H9 (cell line): ENCODE measurements around the gene DGKD. TPM values are rescaled to one million over a fixed set of nuclear protein-coding genes. Genes with fewer than 3 reads are reported as not detected.
"Not testable (repeated sequence)": the region's sequence is repeated elsewhere in the genome, so short reads cannot be mapped to it uniquely, and the experiment has no call there.

Experiments used
- DNase-seq: peaks from one replicate; pipeline ENCODE4 v3.0.0-alpha.2; 2017
- H2AFZ ChIP-seq: one replicate; pipeline ENCODE4 v1.6.1; 2013; ENCODE audit warnings: mild to moderate bottlenecking, low read length, control low read depth, moderate library complexity
- H2AK5ac ChIP-seq: 2 replicates; pipeline ENCODE4 v1.6.1; 2013; ENCODE audit warnings: low read length, control low read depth, mixed read lengths; ENCODE audit not compliant: insufficient read length
- H2BK120ac ChIP-seq: one replicate; pipeline ENCODE4 v1.6.1; 2013; ENCODE audit warnings: low read depth, mild to moderate bottlenecking, low read length, control low read depth, inconsistent platforms; ENCODE audit not compliant: poor library complexity, severe bottlenecking
- H2BK12ac ChIP-seq: 2 replicates; pipeline ENCODE4 v1.6.1; 2013; ENCODE audit warnings: low read length, control low read depth, mixed read lengths, low read depth; ENCODE audit not compliant: insufficient read length
- H2BK15ac ChIP-seq: 2 replicates; pipeline ENCODE4 v1.6.1; 2013; ENCODE audit warnings: low read depth, low read length, control low read depth
- H2BK20ac ChIP-seq: one replicate; pipeline ENCODE4 v1.6.1; 2013; ENCODE audit warnings: low read depth, mild to moderate bottlenecking, low read length, control low read depth, inconsistent platforms; ENCODE audit not compliant: poor library complexity, severe bottlenecking
- H2BK5ac ChIP-seq: 2 replicates; pipeline ENCODE4 v1.6.1; 2013; ENCODE audit warnings: low read length, control low read depth, mixed read lengths; ENCODE audit not compliant: insufficient read length
- H3K14ac ChIP-seq: 2 replicates; pipeline ENCODE4 v1.6.1; 2013; ENCODE audit warnings: low read length, control low read depth; ENCODE audit not compliant: insufficient read depth
- H3K18ac ChIP-seq: 2 replicates; pipeline ENCODE4 v1.6.1; 2013; ENCODE audit warnings: low read depth, mild to moderate bottlenecking, mixed read lengths, low read length, control low read depth; ENCODE audit not compliant: insufficient read length
- H3K23ac ChIP-seq: 2 replicates; pipeline ENCODE4 v1.6.1; 2013; ENCODE audit warnings: low read length, control low read depth, mixed read lengths, low read depth; ENCODE audit not compliant: insufficient read length
- H3K23me2 ChIP-seq: 2 replicates; pipeline ENCODE4 v1.6.1; 2013; ENCODE audit warnings: low read depth, mild to moderate bottlenecking, mixed read lengths, low read length, control low read depth; ENCODE audit not compliant: insufficient read length, poor library complexity, severe bottlenecking
- H3K27ac ChIP-seq: 2 replicates; pipeline ENCODE4 v1.5.1; 2013; ENCODE audit warnings: low read length, control low read depth, mixed read lengths, low read depth; ENCODE audit not compliant: insufficient read length
- H3K27me3 ChIP-seq: 2 replicates; pipeline ENCODE4 v1.6.1; 2013; ENCODE audit warnings: low read length, control low read depth, inconsistent platforms; ENCODE audit not compliant: insufficient read depth
- H3K4ac ChIP-seq: 2 replicates; pipeline ENCODE4 v1.6.1; 2013; ENCODE audit warnings: low read depth, mild to moderate bottlenecking, control low read depth, inconsistent platforms, low read length, moderate library complexity
- H3K4me1 ChIP-seq: 2 replicates; pipeline ENCODE4 v1.6.1; 2013; ENCODE audit warnings: low read length, control low read depth, inconsistent platforms; ENCODE audit not compliant: insufficient read depth
- H3K4me2 ChIP-seq: 2 replicates; pipeline ENCODE4 v1.6.1; 2013; ENCODE audit warnings: low read length, control low read depth, mixed read lengths; ENCODE audit not compliant: insufficient read length, insufficient read depth
- H3K56ac ChIP-seq: 2 replicates; pipeline ENCODE4 v1.6.1; 2013; ENCODE audit warnings: low read depth, mild to moderate bottlenecking, mixed read lengths, low read length, control low read depth; ENCODE audit not compliant: insufficient read length
- H3K79me1 ChIP-seq: 2 replicates; pipeline ENCODE4 v1.6.1; 2013; ENCODE audit warnings: low read depth, mild to moderate bottlenecking, moderate library complexity, low read length, control low read depth, inconsistent platforms; ENCODE audit not compliant: insufficient read depth, poor library complexity, severe bottlenecking
- H3K79me2 ChIP-seq: 2 replicates; pipeline ENCODE4 v1.6.1; 2013; ENCODE audit warnings: low read length, control low read depth, inconsistent platforms; ENCODE audit not compliant: insufficient read depth
- H3K9ac ChIP-seq: 2 replicates; pipeline ENCODE4 v1.6.1; 2013; ENCODE audit warnings: low read length, control low read depth, mixed read lengths; ENCODE audit not compliant: insufficient read length; ENCODE audit errors: extremely low read depth
- H3K9me3 ChIP-seq: one replicate; pipeline ENCODE4 v1.6.1; 2013; ENCODE audit warnings: low read depth, low read length, inconsistent platforms; ENCODE audit not compliant: control insufficient read depth
- H3T11ph ChIP-seq: one replicate; pipeline ENCODE4 v1.6.1; 2013; ENCODE audit warnings: mild to moderate bottlenecking, low read length, control low read depth, inconsistent platforms
- H4K20me1 ChIP-seq: one replicate; pipeline ENCODE4 v1.6.1; 2013; ENCODE audit not compliant: control insufficient read depth, insufficient read length, insufficient read depth
- H4K5ac ChIP-seq: 2 replicates; pipeline ENCODE4 v1.6.1; 2013; ENCODE audit warnings: low read depth, mild to moderate bottlenecking, mixed read lengths, low read length, control low read depth; ENCODE audit not compliant: insufficient read length
- H4K8ac ChIP-seq: replicated peaks from 2 replicates; pipeline ENCODE4 v1.6.1; 2013; ENCODE audit warnings: low read length, control low read depth, mixed read lengths, low read depth; ENCODE audit not compliant: insufficient read length
- H4K91ac ChIP-seq: 2 replicates; pipeline ENCODE4 v1.6.1; 2013; ENCODE audit warnings: low read depth, mild to moderate bottlenecking, moderate library complexity, mixed read lengths, low read length, control low read depth; ENCODE audit not compliant: insufficient read length
- H3K27ac Mint-ChIP-seq, 3 experiments: 2 replicates in 2 of 3; 3 replicates in 1 of 3; pipeline ENCODE4 v1.8.0; 2020 to 2021; ENCODE audit warnings: mixed read lengths in 3 of 3, mild to moderate bottlenecking in 1 of 3, moderate library complexity in 1 of 3
- H3K27me3 Mint-ChIP-seq: 2 replicates; pipeline ENCODE4 v1.8.0; 2021; ENCODE audit warnings: low read depth, mild to moderate bottlenecking, moderate library complexity, mixed read lengths
- H3K36me3 Mint-ChIP-seq, 3 experiments: 2 replicates in 2 of 3; 3 replicates in 1 of 3; pipeline ENCODE4 v1.8.0; 2020 to 2021; ENCODE audit warnings: low read depth in 3 of 3, mixed read lengths in 3 of 3; ENCODE audit not compliant: insufficient read depth in 1 of 3
- H3K4me1 Mint-ChIP-seq, 2 experiments: 2 replicates each; pipeline ENCODE4 v1.8.0; 2020; ENCODE audit warnings: mixed read lengths in 2 of 2
- H3K4me3 Mint-ChIP-seq, 2 experiments: 2 replicates in 1 of 2; 3 replicates in 1 of 2; pipeline ENCODE4 v1.8.0; 2020 to 2021; ENCODE audit warnings: mild to moderate bottlenecking in 2 of 2, mixed read lengths in 2 of 2, moderate library complexity in 1 of 2
- H3K9me3 Mint-ChIP-seq, 2 experiments: 2 replicates in 1 of 2; 3 replicates in 1 of 2; pipeline ENCODE4 v1.8.0; 2020; ENCODE audit warnings: mild to moderate bottlenecking in 2 of 2, mixed read lengths in 2 of 2, moderate library complexity in 1 of 2
- CTCF ChIP-seq: fragments of 200-600 bp; sonication (generic); conservative IDR thresholded peaks from 3 replicates; pipeline ENCODE4 v1.8.0; 2021; ENCODE audit warnings: antibody characterized with exemption, mild to moderate bottlenecking
- WGBS: extraction: QIAGEN DNeasy Blood & Tissue Kit; methylation state at CpG from one replicate; pipeline ENCODE4 v1.1.7; 2013; ENCODE audit warnings: missing lambda C conversion rate, low lambda C conversion rate, mixed read lengths; ENCODE audit not compliant: insufficient read length; ENCODE audit errors: extremely low coverage; 5-methylcytosine and 5-hydroxymethylcytosine counted together
- total RNA-seq: library from RNA; stranded (reverse); gene quantifications from 2 replicates; pipeline ENCODE4 v1.2.1, GENCODE V29; 2021

The DGKD gene
- total RNA-seq, 1 experiment from 2014 or later = 20.7 TPM

- Histone ChIP-seq H3K79me1 (no peaks in the 10 kb centered on the region), H3K4ac (no peak overlapping the region), H3K23me2 (no peaks in the 10 kb centered on the region), H3K4me2 (no peak overlapping the region), H3K79me2 (peaks cover 2% of the 10 kb centered on the region; the same call in 1 of the 2 replicates), H4K91ac (no peak overlapping the region), H4K5ac (no peak overlapping the region), H3K9me3 (no peaks in the 10 kb centered on the region), H2BK12ac (no peak overlapping the region), H3K27me3 (no peaks in the 10 kb centered on the region), H3K56ac (no peak overlapping the region), H4K20me1 (no peaks in the 10 kb centered on the region), H3K27ac (no peak overlapping the region), H2AK5ac (no peak overlapping the region), H2BK5ac (no peak overlapping the region), H3K23ac (no peak overlapping the region), H2BK15ac (no peak overlapping the region), H3K9ac (no peak overlapping the region), H3T11ph (no peak overlapping the region), H3K18ac (no peak overlapping the region), H2BK20ac (no peak overlapping the region), H2AFZ (no peak overlapping the region), H3K14ac (no peak overlapping the region), H2BK120ac (no peak overlapping the region), H3K4me1 (no peaks in the 10 kb centered on the region; the same call in 1 of the 2 replicates), H4K8ac (no peak overlapping the region)
- DNase-seq = no peak
- Mint-ChIP-seq H3K36me3 (peaks cover 5 to 6% (median 5%) of the 10 kb centered on the region in 3 experiments; a peak in 6 of 7 replicates), H3K27ac (no peak overlapping the region; a peak in 1 of 7 replicates), H3K4me3 (no peak overlapping the region), H3K9me3 (no peaks in the 10 kb centered on the region), H3K27me3 (no peaks in the 10 kb centered on the region), H3K4me1 (peaks cover 16% of the 10 kb centered on the region in 2 experiments)
- WGBS = 100% methylated on average over 1 of the region's 5 CpGs
- no peak for TF ChIP-seq CTCF
These were observed 19.0 kb downstream of the DGKD start for GRCh38 chr2:233373316-233373715.

GRCh38 chr2:233374776-233375175 lies 20.5 kb downstream of the DGKD start:
- not testable (repeated sequence) for H3K4me2 ChIP-seq, H2BK5ac ChIP-seq, H3K27me3 Mint-ChIP-seq, H4K91ac ChIP-seq, H2AFZ ChIP-seq, H3K23me2 ChIP-seq, H3K27ac ChIP-seq, H4K5ac ChIP-seq, H3K79me1 ChIP-seq, H2BK120ac ChIP-seq, H3K27ac Mint-ChIP-seq, H2BK12ac ChIP-seq, H2AK5ac ChIP-seq, H3K4me1 ChIP-seq, H3K14ac ChIP-seq, DNase-seq, H3K56ac ChIP-seq, H3K23ac ChIP-seq, H3K18ac ChIP-seq, H3K4ac ChIP-seq, H3K79me2 ChIP-seq, H4K20me1 ChIP-seq, H2BK20ac ChIP-seq, H3K9me3 Mint-ChIP-seq, H3K9ac ChIP-seq, H3K36me3 Mint-ChIP-seq, H3T11ph ChIP-seq, H4K8ac ChIP-seq, H3K9me3 ChIP-seq, H2BK15ac ChIP-seq, H3K27me3 ChIP-seq, H3K4me3 Mint-ChIP-seq
- H3K4me1 Mint-ChIP-seq = peaks cover 7 to 14% of the 10 kb centered on the region in 2 experiments
- WGBS = no CpG with 5 or more reads among the region's 11 CpGs
